ENCODE measurements around the gene EPG5. TPM values are rescaled to one million over a fixed set of nuclear protein-coding genes. Genes with fewer than 3 reads are reported as not detected.
"Not testable (repeated sequence)": the region's sequence is repeated elsewhere in the genome, so short reads cannot be mapped to it uniquely, and the experiment has no call there.

The EPG5 gene
- polyA plus RNA-seq, 1 experiment, result 37.8 TPM

GRCh38 chr18:45820106-45820745, 146.9 kb downstream of the EPG5 start:
- no peak for DNase-seq (ENCODE audit: low read depth)
- Histone ChIP-seq H3K27me3 (ENCODE audit: control insufficient read depth, insufficient read depth, low read length) (no peaks in the 10 kb centered on the region), H3K36me3 (ENCODE audit: control insufficient read depth, insufficient read depth, low read length) (no peaks in the 10 kb centered on the region), H3K4me3 (ENCODE audit: low read depth, low read length) (no peak overlapping the region)
- ChIA-PET POLR2A (interaction anchor here (0.5 kb wide), 1 partner anchor 278 kb away, joined by 12 read pairs; the partner anchor contains the start of gene ATP5F1A), CTCF (interaction anchor here (1.8 to 2.1 kb wide), 2 partner anchors 14 to 19 kb away, joined by 5 read pairs; no protein-coding TSS in a partner anchor)
- TF ChIP-seq CTCF (IDR thresholded peaks at IDR 0.05; ENCODE audit: insufficient read depth, low read depth, low read length), result no peak

GRCh38 chr18:45818765-45819164, 148.4 kb downstream of the EPG5 start:
- CTCF ChIA-PET; H3K4me3 ChIP-seq (ENCODE audit: low read depth, low read length); H3K36me3 ChIP-seq (ENCODE audit: control insufficient read depth, insufficient read depth, low read length); H3K27me3 ChIP-seq (ENCODE audit: control insufficient read depth, insufficient read depth, low read length); DNase-seq (ENCODE audit: low read depth); POLR2A ChIA-PET: not testable (repeated sequence)

GRCh38 chr18:45817543-45817942, 149.6 kb downstream of the EPG5 start:
- no peaks in the 10 kb centered on the region for H3K27me3 ChIP-seq (ENCODE audit: control insufficient read depth, insufficient read depth, low read length)
- H3K36me3 ChIP-seq (ENCODE audit: control insufficient read depth, insufficient read depth, low read length), result no peaks in the 10 kb centered on the region
- POLR2A ChIA-PET, result no interaction called here
- DNase-seq (ENCODE audit: low read depth), result no peak
- CTCF ChIA-PET, result no interaction called here
- no peak for TF ChIP-seq CTCF (IDR thresholded peaks at IDR 0.05; ENCODE audit: insufficient read depth, low read depth, low read length)
- H3K4me3 ChIP-seq (ENCODE audit: low read depth, low read length), result no peak overlapping the region

GRCh38 chr18:45814733-45815132, 152.4 kb downstream of the EPG5 start:
- H3K27me3 ChIP-seq (ENCODE audit: control insufficient read depth, insufficient read depth, low read length); POLR2A ChIA-PET; H3K36me3 ChIP-seq (ENCODE audit: control insufficient read depth, insufficient read depth, low read length); DNase-seq (ENCODE audit: low read depth); CTCF ChIA-PET; H3K4me3 ChIP-seq (ENCODE audit: low read depth, low read length): not testable (repeated sequence)

GRCh38 chr18:45807144-45807543, 160.0 kb downstream of the EPG5 start:
- CTCF ChIA-PET, result interaction anchor here (1.0 to 1.9 kb wide), 4 partner anchors 14 to 84 kb away, joined by 3 to 6 read pairs (median 5); no protein-coding TSS in a partner anchor
- POLR2A ChIA-PET; H3K4me3 ChIP-seq (ENCODE audit: low read depth, low read length); H3K36me3 ChIP-seq (ENCODE audit: control insufficient read depth, insufficient read depth, low read length); H3K27me3 ChIP-seq (ENCODE audit: control insufficient read depth, insufficient read depth, low read length); DNase-seq (ENCODE audit: low read depth): not testable (repeated sequence)

- DNase-seq (ENCODE audit: low read depth), result no peak
- ChIA-PET CTCF (interaction anchor here (1.0 to 1.9 kb wide), 3 partner anchors 15 to 83 kb away, joined by 3 to 6 read pairs (median 5); no protein-coding TSS in a partner anchor), POLR2A (no interaction called here)
- Histone ChIP-seq H3K4me3 (ENCODE audit: low read depth, low read length) (no peak overlapping the region), H3K27me3 (ENCODE audit: control insufficient read depth, insufficient read depth, low read length) (no peaks in the 10 kb centered on the region), H3K36me3 (ENCODE audit: control insufficient read depth, insufficient read depth, low read length) (no peaks in the 10 kb centered on the region)
- TF ChIP-seq CTCF (IDR thresholded peaks at IDR 0.05; ENCODE audit: insufficient read depth, low read depth, low read length), result no peak
Observed at GRCh38 chr18:45806226-45806625, 160.9 kb downstream of the EPG5 start.

- DNase-seq (ENCODE audit: low read depth), result no peak
Observed at GRCh38 chr18:45805551-45805950, 161.6 kb downstream of the EPG5 start.

More at GRCh38 chr18:45805551-45805950, 161.6 kb downstream of the EPG5 start:
- TF ChIP-seq CTCF (IDR thresholded peaks at IDR 0.05; ENCODE audit: insufficient read depth, low read depth, low read length), result no peak
- H3K27me3 ChIP-seq (ENCODE audit: control insufficient read depth, insufficient read depth, low read length), result no peaks in the 10 kb centered on the region
- ChIA-PET CTCF (interaction anchor here (0.6 to 1.9 kb wide), 2 partner anchors 15 to 74 kb away, joined by 3 to 5 read pairs; no protein-coding TSS in a partner anchor), POLR2A (no interaction called here)
- H3K4me3 ChIP-seq (ENCODE audit: low read depth, low read length), result no peak overlapping the region
- no peaks in the 10 kb centered on the region for H3K36me3 ChIP-seq (ENCODE audit: control insufficient read depth, insufficient read depth, low read length)

Data from BJ (cell line).